SW480 (cell line): ENCODE data around the gene NUCB2.
A peak's percentile ranks its signal among the peaks of the same experiment; 100 is the strongest.
"Not testable (repeated sequence)": the region's sequence is repeated elsewhere in the genome, so short reads cannot be mapped to it uniquely, and the experiment has no call there.

Experiments
- DNase-seq: peaks from one replicate; pipeline ENCODE4 v3.0.0-alpha.2; 2016; ENCODE audit warnings: low spot score

Gene NUCB2

DNA sequence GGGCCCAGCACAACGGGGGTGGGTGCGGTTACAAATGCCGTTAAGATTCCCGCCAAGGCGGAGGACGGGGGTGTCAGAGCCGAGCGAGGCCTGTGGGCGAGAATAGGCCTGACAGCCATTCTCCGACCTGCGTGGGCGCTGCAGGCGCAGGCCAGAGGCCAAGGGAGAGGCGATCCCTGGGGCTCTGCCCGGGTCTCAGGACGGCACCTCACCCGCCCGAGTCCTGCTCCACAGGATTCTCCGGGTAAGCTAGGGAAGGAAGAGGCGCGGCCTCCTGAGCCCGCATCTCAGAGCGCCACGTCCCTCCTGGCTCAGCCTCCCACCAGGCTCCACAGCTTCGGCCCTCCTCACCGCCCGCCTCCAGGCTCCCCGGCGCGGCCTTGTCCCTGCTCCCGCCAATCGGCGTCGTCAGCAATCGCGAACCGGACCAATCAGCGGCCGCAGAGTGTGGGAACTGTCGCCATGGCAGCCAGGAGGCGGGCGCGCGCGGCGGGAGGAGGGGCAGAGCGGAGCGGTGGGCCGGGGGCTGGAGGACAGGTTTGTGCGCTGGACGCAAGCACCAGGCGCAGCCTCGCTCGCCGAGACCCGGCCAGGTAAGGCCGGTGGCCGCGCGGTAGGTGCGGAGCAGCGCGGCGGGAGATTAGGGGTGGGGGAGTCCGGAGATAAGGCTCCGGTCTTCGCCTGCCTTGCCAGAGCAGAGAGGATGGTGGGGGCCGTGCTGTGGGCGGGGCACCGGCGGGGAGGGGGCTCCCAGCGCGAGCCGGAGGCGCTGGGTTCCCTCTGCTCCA lies at the start of gene NUCB2:
Gene NUCB2, plus strand, starts transcription at position 504 of the 788 bp plus-strand sequence. CDS start 18,585 bp downstream, outside the sequence.
- DNase-seq, result peak; percentile 94

DNA sequence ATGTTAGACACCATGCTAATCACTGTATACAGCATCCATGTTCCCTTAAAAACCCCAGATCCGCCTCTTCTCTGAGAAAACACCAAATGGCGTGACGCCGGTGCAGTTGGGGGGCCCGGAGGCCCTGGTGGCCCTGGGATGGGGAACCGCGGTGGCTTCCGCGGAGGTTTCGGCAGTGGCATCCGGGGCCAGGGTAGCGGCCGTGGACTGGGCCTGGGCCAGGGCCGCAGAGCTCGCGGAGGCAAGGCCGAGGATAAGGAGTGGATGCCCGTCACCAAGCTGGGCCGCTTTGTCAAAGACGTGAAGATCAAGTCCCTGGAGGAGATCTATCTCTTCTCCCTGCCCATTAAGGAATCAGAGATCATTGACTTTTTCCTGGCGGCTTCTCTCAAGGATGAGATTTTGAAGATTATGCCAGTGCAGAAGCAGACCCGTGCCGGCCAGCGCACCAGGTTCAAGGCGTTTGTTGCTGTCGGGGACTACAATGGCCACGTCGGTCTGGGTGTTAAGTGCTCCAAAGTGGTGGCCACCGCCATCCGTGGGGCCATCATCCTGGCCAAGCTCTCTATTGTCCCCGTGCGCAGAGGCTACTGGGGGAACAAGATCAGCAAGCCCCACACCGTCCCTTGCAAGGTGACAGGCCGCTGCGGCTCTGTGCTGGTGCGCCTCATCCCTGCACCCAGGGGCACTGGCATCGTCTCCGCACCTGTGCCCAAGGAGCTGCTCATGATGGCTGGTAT lies 48.2 kb upstream of the NUCB2 start:
- not testable (repeated sequence) for DNase-seq

DNA sequence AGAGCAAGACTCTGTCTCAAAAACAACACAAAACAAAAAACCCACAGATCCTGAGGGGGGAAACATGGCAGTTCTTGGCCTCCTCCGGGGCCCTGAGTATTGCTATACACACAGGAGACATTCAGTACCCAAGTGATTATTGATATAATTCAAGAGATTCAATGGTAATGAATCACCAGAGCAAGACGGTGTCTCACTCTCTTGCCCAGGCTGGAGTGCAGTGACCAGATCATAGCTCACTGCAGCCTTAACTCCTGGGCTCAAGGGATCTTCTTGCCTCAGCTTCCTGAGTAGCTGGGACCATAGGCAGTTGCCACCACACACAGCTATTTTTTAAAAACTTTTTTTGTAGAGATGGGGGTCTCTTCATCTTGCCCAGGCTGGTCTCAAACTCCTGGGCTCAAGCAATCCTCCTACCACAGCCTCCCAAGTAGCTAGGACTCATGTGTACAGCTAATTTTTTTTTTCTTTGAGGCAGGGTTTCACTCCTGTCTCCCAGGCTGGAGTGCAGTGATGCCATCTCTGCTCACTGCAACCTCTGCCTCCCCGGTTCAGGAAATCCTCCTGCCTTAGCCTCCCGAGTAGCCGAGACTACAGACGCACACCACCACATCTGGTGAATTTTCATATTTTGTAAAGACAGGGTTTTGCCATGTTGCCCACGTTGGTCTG lies 46.9 kb upstream of the NUCB2 start:
- DNase-seq, result no peak

DNA sequence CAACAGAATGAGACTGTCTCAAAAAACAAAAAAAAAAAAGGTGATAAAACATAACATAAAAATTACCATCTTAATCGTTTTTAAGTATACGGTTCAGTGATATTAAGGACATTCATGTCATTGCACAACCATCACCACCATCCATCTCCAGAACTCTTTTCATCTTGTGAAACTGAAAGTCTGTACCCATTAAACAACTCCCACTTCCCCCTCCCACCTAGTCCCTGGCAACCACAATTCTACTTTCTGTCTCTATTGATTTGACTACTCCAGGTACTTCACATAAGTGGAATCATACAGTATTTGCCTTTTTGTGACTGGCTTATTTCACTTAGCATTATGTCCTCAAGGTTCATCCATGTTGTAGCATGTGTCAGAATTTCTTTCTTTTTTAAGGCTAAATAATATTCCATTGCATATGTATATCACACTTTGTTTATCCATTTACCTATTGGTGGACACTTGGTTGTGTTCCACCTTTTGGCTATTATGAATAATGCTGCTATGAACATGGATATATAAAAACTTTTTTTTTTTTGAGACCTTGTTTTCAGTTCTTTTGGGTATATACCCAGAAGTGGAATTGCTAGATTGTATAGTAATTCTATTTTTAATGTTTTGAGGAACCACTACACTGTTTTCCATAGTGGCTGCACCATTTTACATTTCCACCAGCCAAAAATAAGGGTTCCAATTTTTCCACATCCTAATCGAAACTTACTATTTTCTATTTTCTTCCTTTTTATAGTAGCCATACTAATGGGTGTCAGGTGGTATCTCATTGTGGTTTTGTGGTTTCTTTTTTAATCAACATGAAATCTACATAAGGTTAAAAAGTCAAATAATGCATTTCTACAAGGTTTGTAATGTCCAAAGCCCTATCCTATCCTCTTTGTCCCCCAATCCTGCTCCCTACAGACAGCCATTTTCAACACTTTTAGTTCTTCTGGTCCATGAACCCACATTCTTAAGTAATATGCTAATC lies 45.4 kb upstream of the NUCB2 start:
- no peak for DNase-seq

DNA sequence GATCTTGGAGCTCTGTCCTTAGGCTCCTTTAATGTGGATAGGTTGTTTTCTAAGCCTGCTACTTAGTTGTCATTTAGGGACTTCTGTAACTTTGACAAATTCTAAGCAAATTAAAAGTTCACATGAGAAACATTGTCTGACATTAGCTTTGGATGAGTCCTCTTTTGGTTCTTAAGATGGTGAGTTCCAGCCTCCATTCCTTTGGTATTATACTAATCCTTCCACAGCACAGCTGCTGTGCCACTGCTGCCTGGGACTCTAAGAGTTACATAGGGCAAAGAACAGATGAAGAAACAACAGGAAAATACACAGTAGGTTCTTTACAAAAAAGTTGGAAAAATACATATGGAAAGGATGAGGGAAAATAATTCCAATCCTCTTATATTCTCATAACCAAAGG lies 43.4 kb upstream of the NUCB2 start:
- DNase-seq, result no peak

DNA sequence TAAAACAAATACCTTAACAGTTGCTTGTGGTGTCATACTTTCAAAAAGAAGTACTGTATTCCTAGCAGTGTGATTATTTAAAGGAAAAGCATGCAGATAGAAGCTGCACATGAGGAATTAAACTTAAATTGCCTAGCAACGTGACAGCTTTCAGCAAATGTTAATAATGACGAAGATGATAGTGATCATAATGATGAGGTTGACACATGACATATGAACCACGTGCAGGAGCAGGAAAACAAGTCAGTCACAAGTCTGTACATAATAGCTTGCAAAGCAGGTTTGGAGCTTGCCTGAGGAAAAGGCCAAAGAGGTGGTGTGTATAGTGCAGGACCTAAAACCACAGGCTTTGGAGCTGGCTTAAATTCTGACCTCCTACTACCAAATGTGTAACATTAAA lies 38.2 kb upstream of the NUCB2 start:
- no peak for DNase-seq

DNA sequence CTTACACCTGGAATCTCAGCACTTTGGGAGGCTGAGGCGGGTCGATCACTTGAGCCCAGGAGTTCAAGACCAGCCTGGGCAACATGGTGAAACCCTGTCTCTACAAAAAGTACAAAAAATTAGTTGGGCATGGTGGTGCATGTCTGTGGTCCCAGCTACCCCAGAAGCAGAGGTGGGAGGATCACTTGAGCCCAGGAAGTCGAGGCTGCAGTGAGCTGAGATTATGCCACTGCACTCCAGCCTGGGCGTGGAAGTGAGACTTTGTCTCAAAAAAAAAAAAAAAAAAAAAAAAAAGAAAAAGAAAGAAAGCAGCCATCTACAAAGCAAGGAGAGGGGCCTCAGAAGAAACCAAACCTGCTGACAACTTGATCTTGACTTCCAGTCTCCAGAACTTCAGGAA lies 36.6 kb upstream of the NUCB2 start:
- not testable (repeated sequence) for DNase-seq

DNA sequence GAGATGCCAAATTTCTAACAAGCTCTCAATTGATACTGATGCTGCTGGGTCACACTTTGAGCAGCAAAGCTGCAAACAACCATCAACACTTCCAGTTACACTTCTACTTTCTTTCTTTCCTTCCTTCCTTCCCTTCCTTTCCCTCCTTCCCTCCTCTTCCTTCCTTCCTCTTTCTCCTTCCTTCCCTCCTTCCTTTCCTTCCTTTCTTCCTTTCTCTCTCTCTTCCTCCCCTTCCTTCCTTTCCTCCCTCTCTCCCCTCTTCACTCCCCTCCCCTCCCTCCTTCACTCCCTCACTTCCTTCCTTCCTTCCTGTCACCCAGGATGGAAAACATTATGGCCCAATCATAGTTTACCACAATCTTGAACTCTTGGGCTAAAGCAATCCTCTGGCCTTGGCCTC lies 35.8 kb upstream of the NUCB2 start:
- DNase-seq, result no peak

DNA sequence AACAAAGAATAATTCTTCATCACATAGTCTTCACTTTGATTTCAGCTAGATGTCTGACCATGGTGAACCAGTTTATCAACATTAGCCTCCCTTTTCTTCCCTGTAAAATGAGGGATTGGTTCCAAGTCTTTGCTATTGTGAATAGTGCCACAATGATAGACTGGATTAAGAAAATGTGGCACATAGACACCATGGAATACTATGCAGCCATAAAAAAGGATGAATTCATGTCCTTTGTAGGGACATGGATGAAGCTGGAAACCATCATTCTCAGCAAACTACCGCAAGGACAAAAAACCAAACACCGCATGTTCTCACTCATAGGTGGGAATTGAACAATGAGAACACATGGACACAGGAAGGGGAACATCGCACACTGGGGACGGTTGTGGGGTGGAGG lies 33.6 kb upstream of the NUCB2 start:
- not testable (repeated sequence) for DNase-seq

DNA sequence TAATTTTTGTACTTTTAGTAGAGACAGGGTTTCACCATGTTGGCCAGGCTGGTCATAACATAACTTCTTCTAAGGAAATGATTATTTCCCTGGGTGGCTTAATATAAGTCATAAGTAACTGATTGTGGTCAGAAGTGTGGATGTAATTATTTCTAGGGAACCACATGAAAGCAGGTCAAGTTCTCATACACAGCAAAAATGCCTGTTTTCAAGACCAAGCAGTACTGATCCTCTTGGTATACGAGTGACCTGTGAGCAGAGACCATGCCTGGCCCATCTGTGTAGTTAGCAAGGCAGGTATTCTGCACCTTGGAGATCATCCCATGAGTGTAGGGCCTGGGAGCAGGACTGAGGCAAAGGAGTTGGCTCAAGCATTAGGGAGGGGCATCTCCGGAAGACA lies 32.5 kb upstream of the NUCB2 start:
- DNase-seq, result no peak

DNA sequence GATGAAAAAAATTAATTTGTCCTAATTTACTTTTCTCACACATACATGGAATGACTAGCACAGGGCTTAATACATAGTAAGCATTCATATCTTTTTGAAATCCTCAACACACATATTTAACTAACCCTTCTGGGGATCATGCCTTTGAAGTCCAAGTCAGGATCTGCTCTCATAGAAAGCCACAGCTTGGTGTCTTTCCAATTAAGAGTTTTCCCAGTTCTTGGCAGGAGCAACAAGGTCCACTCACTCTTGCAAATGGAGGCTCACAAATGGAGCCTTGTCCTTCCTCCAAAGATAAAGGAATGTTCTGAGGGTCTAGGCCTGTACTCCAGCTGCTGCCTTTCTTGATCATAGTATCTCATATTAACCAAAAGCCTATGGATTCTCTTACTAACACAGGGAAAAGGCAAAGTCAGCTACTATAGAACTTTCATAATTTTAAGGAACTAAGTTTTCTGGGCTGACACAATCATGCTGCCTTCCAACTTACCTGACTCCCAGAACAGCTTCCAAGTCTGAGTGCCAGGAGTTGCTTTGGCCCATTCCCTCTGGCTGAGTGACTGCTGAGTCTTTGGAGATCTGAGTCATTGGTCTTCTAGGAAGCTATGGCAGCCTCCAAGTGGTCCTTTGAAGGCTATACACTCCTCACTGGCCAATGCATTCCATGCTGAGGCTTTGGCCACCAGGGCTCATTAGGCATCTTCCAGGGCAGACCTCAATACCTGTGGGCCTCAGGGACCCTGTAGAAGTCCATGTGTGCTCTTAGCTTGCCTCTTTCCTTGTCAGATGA lies 25.8 kb upstream of the NUCB2 start:
- no peak for DNase-seq

DNA sequence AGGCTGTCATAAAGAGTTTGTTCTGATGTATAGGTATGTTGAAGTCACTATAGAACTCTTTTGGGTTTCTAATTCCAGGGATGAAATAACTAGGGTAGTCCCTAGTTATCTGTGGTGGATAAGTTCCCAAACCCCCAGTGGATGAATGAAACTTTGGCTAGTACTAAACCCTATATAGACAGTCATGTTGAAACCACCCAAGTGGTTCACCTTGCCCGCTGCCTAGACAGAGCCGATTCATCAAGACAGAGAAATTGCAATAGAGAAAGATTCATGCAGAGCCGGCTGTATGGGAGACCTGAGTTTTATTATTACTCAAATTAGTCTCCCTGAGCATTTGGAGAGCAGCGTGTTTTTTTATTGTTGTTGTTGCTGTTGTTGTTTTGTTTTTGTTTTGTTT lies 23.8 kb upstream of the NUCB2 start:
- no peak for DNase-seq

DNA sequence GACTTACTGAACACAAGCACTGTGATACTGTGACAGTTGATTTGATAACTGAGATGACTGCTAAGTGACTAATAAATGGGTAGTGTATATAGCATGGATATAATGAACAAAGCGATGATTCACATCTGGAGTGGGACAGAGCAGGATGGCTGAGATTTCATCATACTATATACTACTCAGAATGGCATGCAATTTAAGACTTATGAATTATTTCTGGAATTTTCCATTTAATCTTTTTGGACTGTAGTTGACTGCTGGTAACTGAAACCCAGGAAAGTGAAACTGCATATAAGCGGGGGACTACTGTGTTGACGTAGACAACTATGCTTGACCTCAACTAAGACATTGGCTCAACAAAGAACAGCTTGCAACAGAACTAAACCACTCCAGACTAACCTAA lies 20.0 kb upstream of the NUCB2 start:
- DNase-seq, result peak; percentile 79

DNA sequence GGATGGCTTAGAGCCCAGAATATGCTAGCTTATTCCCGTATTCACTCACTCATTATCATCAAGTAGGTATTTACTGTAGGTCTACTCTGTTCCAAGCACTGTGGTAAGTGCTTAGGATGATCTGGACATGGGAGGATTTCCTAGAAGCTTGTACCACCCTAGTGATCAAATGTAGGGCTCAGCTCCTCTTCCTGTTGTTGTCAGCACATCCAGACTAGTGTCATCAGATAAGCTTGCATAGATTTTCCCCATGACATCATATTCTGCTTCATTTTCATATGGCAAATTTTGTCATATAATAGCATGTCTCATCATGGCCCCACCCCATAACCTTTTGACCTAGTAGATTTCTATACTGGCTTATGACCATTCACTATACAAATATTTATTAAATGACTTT lies 19.3 kb upstream of the NUCB2 start:
- peak; percentile 43 for DNase-seq

DNA sequence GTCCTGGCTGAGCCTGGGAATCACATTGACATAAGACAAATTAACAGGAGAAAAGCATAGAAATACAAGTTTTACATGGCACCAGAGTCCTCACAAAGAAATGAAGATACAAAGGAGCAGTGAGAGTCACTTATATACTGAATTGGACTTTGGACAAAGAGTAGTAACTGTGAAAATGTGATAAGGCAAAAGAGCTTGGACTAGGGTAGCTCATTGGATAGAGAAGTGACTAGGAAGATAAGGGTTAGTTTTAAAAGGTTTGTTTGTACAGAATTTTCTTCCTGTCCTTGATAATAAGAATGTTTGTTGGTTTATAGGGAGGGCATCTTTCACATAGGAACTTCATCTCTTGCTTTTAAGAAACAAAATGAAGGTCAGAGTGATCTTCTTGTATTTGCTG lies 17.9 kb upstream of the NUCB2 start:
- DNase-seq, result no peak

DNA sequence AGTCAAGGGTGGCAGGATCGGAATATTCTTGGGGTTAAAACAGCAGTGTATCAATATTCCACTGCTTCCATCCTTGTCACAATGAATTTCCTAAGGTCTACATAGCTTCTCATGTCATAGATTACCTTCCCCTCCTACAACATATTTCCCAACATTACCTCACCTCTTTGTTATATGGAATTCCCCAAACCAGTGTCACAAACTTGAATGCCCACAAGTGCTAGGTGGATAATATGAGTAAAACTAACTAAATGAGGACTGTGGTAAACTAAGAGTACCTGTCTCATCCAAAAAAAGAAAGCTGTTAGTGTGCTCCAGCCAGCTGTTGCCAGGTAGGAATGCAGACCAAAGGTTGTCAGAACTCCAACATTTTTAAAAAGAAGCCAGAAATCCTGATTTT lies 17.0 kb upstream of the NUCB2 start:
- DNase-seq, result peak; percentile 34

DNA sequence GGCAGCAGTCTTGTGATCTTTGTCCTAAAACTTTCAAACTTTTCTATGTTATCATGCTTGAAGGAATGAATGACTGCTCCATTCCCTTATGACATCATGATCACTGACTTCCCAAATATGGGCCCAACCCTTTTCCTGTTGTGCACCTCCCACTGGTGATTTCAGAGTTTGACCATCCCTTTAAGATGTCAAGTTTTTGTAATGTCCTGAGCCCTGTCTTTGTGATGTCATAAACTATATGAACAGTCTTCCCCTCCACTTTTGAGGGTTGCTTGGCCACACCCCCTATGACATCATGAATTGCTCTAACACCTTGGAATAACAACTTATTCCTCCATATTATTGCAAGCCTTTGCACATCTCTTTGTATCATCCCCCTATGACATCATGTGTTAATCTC lies 16.5 kb upstream of the NUCB2 start:
- DNase-seq, result no peak

DNA sequence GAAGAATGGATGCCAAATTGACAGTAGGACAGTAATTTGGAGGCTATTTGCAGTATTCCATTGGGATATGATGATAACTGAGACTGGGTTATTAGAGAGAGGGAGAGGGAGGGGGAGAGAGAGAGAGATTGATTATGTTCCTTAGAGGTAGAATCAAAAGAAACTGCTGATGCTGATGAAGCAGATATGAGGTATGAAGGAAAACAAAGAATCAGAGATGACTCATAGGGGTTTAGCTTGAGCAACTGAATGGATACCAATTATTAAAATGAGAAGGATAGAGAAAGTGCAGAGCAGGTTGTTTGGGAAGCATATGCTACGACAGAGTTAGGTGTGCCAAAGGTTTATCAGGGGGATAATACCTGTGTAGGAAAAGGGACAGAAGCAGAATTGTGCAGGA lies 12.8 kb upstream of the NUCB2 start:
- peak; percentile 69 for DNase-seq

DNA sequence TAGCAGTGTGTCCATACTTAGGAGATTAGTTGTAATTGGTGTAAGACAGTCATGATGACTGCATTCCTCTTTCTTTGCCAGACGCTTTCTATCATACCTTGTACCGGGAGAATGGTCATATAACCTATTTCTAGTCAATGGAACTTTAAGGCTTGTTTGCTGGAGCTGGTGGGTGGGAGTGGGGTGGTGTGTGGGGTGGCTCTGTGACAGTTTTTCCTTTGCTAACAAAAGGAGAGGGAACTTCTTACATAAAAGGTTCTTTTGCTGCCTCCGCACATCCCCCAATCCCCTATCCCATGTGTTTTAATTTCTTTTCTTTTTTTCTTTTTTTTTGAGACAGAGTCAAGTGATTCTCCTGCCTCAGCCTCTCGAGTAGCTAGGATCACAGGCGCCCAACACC lies 9.8 kb upstream of the NUCB2 start:
- DNase-seq, result no peak

DNA sequence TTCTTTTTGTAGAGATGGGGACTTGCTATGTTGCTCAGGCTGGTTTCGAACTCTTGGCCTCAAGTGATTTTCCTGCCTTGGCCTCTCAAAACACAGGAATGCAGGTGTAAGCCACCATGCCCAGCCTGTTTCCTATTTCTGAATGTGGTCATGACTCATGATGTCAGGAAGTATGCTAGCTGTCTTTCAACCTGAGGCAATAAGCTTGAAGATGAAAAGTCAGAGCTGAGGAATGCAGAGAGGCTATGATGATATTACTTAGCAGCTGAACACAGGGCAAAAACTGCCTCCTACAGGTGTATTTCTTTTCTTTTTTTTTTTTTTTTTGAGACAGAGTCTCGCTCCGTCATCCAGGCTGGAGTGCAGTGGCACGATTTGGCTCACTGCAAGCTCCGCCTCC lies 9.0 kb upstream of the NUCB2 start:
- DNase-seq, result peak; percentile 90

DNA sequence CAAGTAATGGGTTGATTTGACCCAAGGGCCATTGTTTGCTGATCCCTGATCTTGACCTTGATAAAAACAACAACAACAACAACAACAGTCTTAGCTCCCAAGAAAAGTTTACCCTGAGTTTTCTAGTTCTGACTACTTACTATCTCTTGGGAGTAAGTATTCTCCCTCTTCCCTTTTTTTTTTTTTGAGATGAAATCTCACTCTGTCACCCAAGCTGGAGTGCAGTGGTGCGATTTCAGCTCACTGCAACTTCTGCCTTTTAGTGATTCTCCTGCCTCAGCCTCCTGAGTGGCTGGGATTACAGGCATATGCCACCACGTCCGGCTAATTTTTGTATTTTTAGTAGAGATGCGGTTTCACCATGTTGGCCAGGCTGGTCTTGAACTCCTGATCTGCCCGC lies 8.0 kb upstream of the NUCB2 start:
- not testable (repeated sequence) for DNase-seq
